ENCODE results near the gene FAM50A. TPM values are rescaled to one million over a fixed set of nuclear protein-coding genes. Genes with fewer than 3 reads are reported as not detected.

FAM50A gene
- total RNA-seq, 4 donors from 2014 or later, result 47.7 to 63.5 (median 56.7) TPM

DNA sequence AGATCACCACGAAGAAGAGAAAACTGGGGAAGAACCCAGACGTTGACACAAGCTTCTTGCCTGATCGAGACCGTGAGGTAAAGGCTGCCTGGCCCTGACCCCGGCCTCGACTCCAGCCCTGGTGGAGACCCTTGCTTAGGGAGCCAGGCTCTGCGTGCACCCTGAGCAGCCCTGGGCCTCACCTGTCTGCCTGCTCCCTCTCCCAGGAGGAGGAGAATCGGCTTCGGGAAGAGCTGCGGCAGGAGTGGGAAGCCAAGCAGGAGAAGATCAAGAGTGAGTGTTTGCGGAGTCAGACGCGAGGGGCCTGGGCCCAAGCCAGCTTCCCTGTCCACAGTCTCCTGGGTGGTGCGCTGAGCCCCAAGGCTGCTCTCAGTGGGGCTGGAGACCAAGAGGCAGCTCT, 4.5 kb downstream of the FAM50A start:
- Histone ChIP-seq H3K27ac (replicated peaks in 1 of 4) (no peak overlapping the region), H3K9me3 (no peaks in the 10 kb centered on the region), H3K4me3 (no peak overlapping the region), H3K27me3 (no peaks in the 10 kb centered on the region), H3K4me1 (peaks cover 9 to 23% (median 21%) of the 10 kb centered on the region in 4 donors), H3K36me3 (peaks cover 19 to 52% (median 49%) of the 10 kb centered on the region in 4 donors)
- 79% methylated on average over 11 of the region's 14 CpGs for WGBS
- TF ChIP-seq EP300 (IDR thresholded peaks at IDR 0.05), result no peak
- no peak for TF ChIP-seq CTCF (IDR thresholded peaks at IDR 0.05)
- no peak for TF ChIP-seq POLR2A (IDR thresholded peaks at IDR 0.05; ENCODE audit: low read depth)
- TF ChIP-seq POLR2AphosphoS5 (IDR thresholded peaks at IDR 0.05), result no peak
- no peak for DNase-seq (ENCODE audit: extremely low spot score)
- intact Hi-C loops (cut with DNase I), result no loop called here

- H3K36me3 ChIP-seq, result peaks cover 19 to 52% (median 49%) of the 10 kb centered on the region in 4 donors
- H3K4me3 ChIP-seq, result no peak overlapping the region
- no peaks in the 10 kb centered on the region for H3K27me3 ChIP-seq
- TF ChIP-seq POLR2AphosphoS5 (IDR thresholded peaks at IDR 0.05) (no peak), CTCF (IDR thresholded peaks at IDR 0.05) (no peak), EP300 (IDR thresholded peaks at IDR 0.05) (no peak), POLR2A (IDR thresholded peaks at IDR 0.05; ENCODE audit: low read depth) (no peak)
- DNase-seq (ENCODE audit: extremely low spot score), result no peak
- intact Hi-C loops (cut with DNase I), result no loop called here
- WGBS, result 86% methylated on average over 12 of the region's 18 CpGs
- no peak overlapping the region for H3K27ac ChIP-seq (replicated peaks in 1 of 4)
- no peaks in the 10 kb centered on the region for H3K9me3 ChIP-seq
- peaks cover 7 to 19% (median 16%) of the 10 kb centered on the region in 4 donors for H3K4me1 ChIP-seq
Measured at GRCh38 chrX:154449618-154450017, 5.7 kb downstream of the FAM50A start.

DNA sequence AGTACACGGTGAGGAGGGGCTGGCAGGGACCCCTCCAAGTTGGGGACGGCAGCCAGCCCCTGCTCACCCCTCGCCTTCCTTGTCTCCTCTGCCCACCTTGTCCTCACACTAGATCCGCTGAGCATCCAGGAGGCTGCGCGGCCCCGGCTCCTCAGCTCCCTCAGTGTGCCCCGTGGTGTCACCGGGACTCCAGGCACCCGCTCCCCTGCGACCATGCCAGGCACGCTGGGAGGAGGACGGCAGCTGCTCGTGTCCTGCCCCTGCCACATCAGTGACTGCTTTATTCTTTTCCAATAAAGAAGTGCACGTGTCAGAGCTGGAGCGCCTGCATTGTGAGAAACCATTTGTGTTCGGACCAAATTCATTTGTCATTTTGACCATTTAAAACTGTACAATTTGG, 6.4 kb downstream of the FAM50A start:
- WGBS, result 91% methylated on average over 17 of the region's 17 CpGs
- Histone ChIP-seq H3K27me3 (no peaks in the 10 kb centered on the region), H3K4me3 (no peak overlapping the region), H3K27ac (replicated peaks in 1 of 4) (no peak overlapping the region), H3K36me3 (peaks cover 19 to 52% (median 49%) of the 10 kb centered on the region in 4 donors), H3K9me3 (no peaks in the 10 kb centered on the region), H3K4me1 (peaks cover under 1 to 12% (median 9%) of the 10 kb centered on the region in 4 donors)
- TF ChIP-seq POLR2AphosphoS5 (IDR thresholded peaks at IDR 0.05) (no peak), EP300 (IDR thresholded peaks at IDR 0.05) (no peak), POLR2A (IDR thresholded peaks at IDR 0.05; ENCODE audit: low read depth) (no peak), CTCF (IDR thresholded peaks at IDR 0.05) (no peak)
- intact Hi-C loops (cut with DNase I), result no loop called here
- DNase-seq (ENCODE audit: extremely low spot score), result no peak

DNA sequence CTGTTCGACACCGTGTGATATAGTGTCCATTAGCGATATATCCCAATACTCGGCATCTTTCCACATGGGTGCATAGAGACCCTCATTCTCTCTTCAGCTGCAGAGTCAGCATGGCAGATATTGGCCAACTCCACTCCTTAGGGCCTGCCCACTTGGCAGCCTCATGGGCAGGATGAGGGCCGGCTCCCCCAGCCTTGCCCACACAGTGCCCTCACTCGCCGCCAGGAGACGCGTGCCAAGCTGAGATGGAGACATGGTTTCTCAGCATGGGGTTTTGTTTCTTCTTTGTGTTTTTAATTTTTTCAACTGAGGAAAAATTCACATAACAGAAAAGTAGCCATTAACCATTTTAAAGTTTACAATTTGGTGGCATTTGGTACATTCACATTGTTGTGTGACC, 8.9 kb downstream of the FAM50A start:
- no peak for TF ChIP-seq EP300 (IDR thresholded peaks at IDR 0.05)
- TF ChIP-seq POLR2A (IDR thresholded peaks at IDR 0.05; ENCODE audit: low read depth), result no peak
- no peak for TF ChIP-seq POLR2AphosphoS5 (IDR thresholded peaks at IDR 0.05)
- TF ChIP-seq CTCF (IDR thresholded peaks at IDR 0.05), result no peak
- H3K27me3 ChIP-seq, result no peaks in the 10 kb centered on the region
- peaks cover 19 to 38% (median 35%) of the 10 kb centered on the region in 4 donors for H3K36me3 ChIP-seq
- no peak overlapping the region for H3K27ac ChIP-seq (replicated peaks in 1 of 4)
- 89% methylated on average over 9 of the region's 9 CpGs for WGBS
- no peaks in the 10 kb centered on the region for H3K9me3 ChIP-seq
- intact Hi-C loops (cut with DNase I), result no loop called here
- no peaks in the 10 kb centered on the region for H3K4me1 ChIP-seq
- H3K4me3 ChIP-seq, result no peak overlapping the region
- DNase-seq (ENCODE audit: extremely low spot score), result no peak

Measured in esophagus muscularis mucosa (tissue), 4 donors.